HepG2 (cell line): ENCODE data around the gene TMEM120A. TPM values are rescaled to one million over a fixed set of nuclear protein-coding genes. Genes with fewer than 3 reads are reported as not detected.

Experiments
- AHR ChIP-seq: IDR thresholded peaks from 2 replicates; pipeline ENCODE4 v1.6.1; 2018; ENCODE audit warnings: missing genetic modification reagents, missing compliant biosample characterization
- ARHGAP35 ChIP-seq: sonication (generic); formaldehyde crosslinking; IDR thresholded peaks from 2 replicates; pipeline ENCODE4 v1.9.0; 2022; ENCODE audit warnings: mild to moderate bottlenecking, inconsistent platforms, moderate library complexity, missing genetic modification reagents, borderline replicate concordance
- ASH2L ChIP-seq: fragments of 300-600, 200-600 bp; sonication (generic); IDR thresholded peaks from 2 replicates; pipeline ENCODE4 v1.7.0; 2017; ENCODE audit warnings: low read depth, mild to moderate bottlenecking, moderate library complexity, mixed read lengths, low read length; ENCODE audit not compliant: insufficient read length
- CEBPB ChIP-seq: IDR thresholded peaks from 2 replicates; pipeline ENCODE4 v1.6.1; 2011; ENCODE audit warnings: low read depth, low read length, improper control_type of control experiment, borderline replicate concordance
- HMG20B ChIP-seq: conservative IDR thresholded peaks from 2 replicates; pipeline ENCODE4 v1.6.1; 2016; ENCODE audit warnings: missing genetic modification reagents, missing compliant biosample characterization
- NAIF1 ChIP-seq: sonication (generic); formaldehyde crosslinking; IDR thresholded peaks from 2 replicates; pipeline ENCODE4 v1.5.0; 2020; ENCODE audit warnings: mild to moderate bottlenecking, missing genetic modification reagents, borderline replicate concordance
- NFATC3 ChIP-seq: sonication (generic); formaldehyde crosslinking; IDR thresholded peaks from 2 replicates; pipeline ENCODE4 v1.5.1; 2020; ENCODE audit warnings: mild to moderate bottlenecking, missing genetic modification reagents
- PAXIP1 ChIP-seq: sonication (generic); formaldehyde crosslinking; conservative IDR thresholded peaks from 2 replicates; pipeline ENCODE4 v1.4.0; 2020; ENCODE audit warnings: mild to moderate bottlenecking, missing genetic modification reagents, moderate library complexity
- PHF5A ChIP-seq: IDR thresholded peaks from one replicate; pipeline ENCODE4 v1.6.1; 2018; ENCODE audit warnings: low read depth, missing genetic modification reagents; ENCODE audit not compliant: unreplicated experiment
- POLR2AphosphoS2 ChIP-seq: IDR thresholded peaks from 2 replicates; pipeline ENCODE4 v1.6.1; 2011; ENCODE audit warnings: low read depth, low read length, improper control_type of control experiment
- RAD51 ChIP-seq: fragments of 450-650 bp; IDR thresholded peaks from 2 replicates; pipeline ENCODE4 v1.6.1; 2016; ENCODE audit warnings: borderline replicate concordance
- REXO4 ChIP-seq: sonication (generic); formaldehyde crosslinking; IDR thresholded peaks from 2 replicates; pipeline ENCODE4 v1.8.0; 2022; ENCODE audit warnings: missing genetic modification reagents, mild to moderate bottlenecking, borderline replicate concordance
- RFX3 ChIP-seq: IDR thresholded peaks from 2 replicates; pipeline ENCODE4 v1.6.1; 2016; ENCODE audit warnings: missing biosample characterization, missing genetic modification reagents
- RFXAP ChIP-seq: sonication (generic); formaldehyde crosslinking; IDR thresholded peaks from 2 replicates; pipeline ENCODE4 v1.4.0; 2020; ENCODE audit warnings: missing genetic modification reagents, borderline replicate concordance
- SPEN ChIP-seq: sonication (generic); formaldehyde crosslinking; IDR thresholded peaks from 2 replicates; pipeline ENCODE4 v1.5.1; 2020; ENCODE audit warnings: low read depth, mild to moderate bottlenecking, missing genetic modification reagents
- TFAP4 ChIP-seq: sonication (generic); IDR thresholded peaks from 2 replicates; pipeline ENCODE4 v1.6.1; 2016; ENCODE audit warnings: low read depth, borderline replicate concordance
- TMF1 ChIP-seq: sonication (generic); formaldehyde crosslinking; IDR thresholded peaks from 2 replicates; pipeline ENCODE4 v1.8.1; 2022; ENCODE audit warnings: low read depth, missing genetic modification reagents
- U2AF2 ChIP-seq: fragments of 200-400 bp; formaldehyde crosslinking; IDR thresholded peaks from 2 replicates; pipeline ENCODE4 v1.6.1; 2017; ENCODE audit warnings: low read depth, mild to moderate bottlenecking, low read length
- WIZ ChIP-seq: sonication (generic); formaldehyde crosslinking; IDR thresholded peaks from 2 replicates; pipeline ENCODE4 v1.5.1; 2020; ENCODE audit warnings: mild to moderate bottlenecking, missing genetic modification reagents
- ZBTB1 ChIP-seq: sonication (generic); formaldehyde crosslinking; IDR thresholded peaks from 2 replicates; pipeline ENCODE4 v1.4.0; 2020; ENCODE audit warnings: missing genetic modification reagents, borderline replicate concordance
- ZBTB7B ChIP-seq: sonication (generic); formaldehyde crosslinking; IDR thresholded peaks from 2 replicates; pipeline ENCODE4 v1.4.0; 2020; ENCODE audit warnings: missing genetic modification reagents
- ZC3H13 ChIP-seq: sonication (generic); formaldehyde crosslinking; IDR thresholded peaks from 2 replicates; pipeline ENCODE4 v1.8.1; 2023; ENCODE audit warnings: mild to moderate bottlenecking, missing genetic modification reagents, moderate library complexity
- ZNF205 ChIP-seq: IDR thresholded peaks from 2 replicates; pipeline ENCODE4 v1.6.1; 2018; ENCODE audit warnings: missing biosample characterization, missing genetic modification reagents
- ZNF224 ChIP-seq: sonication (generic); formaldehyde crosslinking; IDR thresholded peaks from 2 replicates; pipeline ENCODE4 v1.5.0; 2020; ENCODE audit warnings: mild to moderate bottlenecking, missing genetic modification reagents
- ZNF256 ChIP-seq: sonication (generic); formaldehyde crosslinking; conservative IDR thresholded peaks from 2 replicates; pipeline ENCODE4 v1.4.0; 2020; ENCODE audit warnings: missing genetic modification reagents
- ZSCAN29 ChIP-seq: sonication (generic); formaldehyde crosslinking; conservative IDR thresholded peaks from 2 replicates; pipeline ENCODE4 v1.4.0; 2020; ENCODE audit warnings: mild to moderate bottlenecking, missing genetic modification reagents
- polyA plus RNA-seq, 8 experiments: library from polyadenylated mRNA; depleted of rRNA in 3 of 8; stranded (reverse) in 7 of 8; unstranded in 1 of 8; fragments of >200 nt; fragmentation: Illumina TruSeq in 4 of 8; extraction: Trizol in 4 of 8; gene quantifications; 2 replicates each; pipeline versions ENCODE4 v1.2.1 to v1.2.3, GENCODE V29; 2011 to 2016; ENCODE audit warnings: low read depth in 4 of 8, missing spikeins in 1 of 8, mixed read lengths in 1 of 8; ENCODE audit not compliant: insufficient read depth in 1 of 8
- total RNA-seq, 5 experiments: library from RNA; depleted of rRNA; stranded (reverse); fragments of >200 nt; fragmentation: Illumina TruSeq; extraction: Trizol; gene quantifications; 2 replicates each; pipeline ENCODE4 v1.2.3, GENCODE V29; 2016; ENCODE audit warnings: low read depth in 1 of 5

The TMEM120A gene
- total and polyA plus RNA-seq, 2 of the 13 experiments (the other 11 are each of a cell fraction or from before 2014, with no cell fraction given) = 40.3 to 102 TPM

- TF ChIP-seq POLR2AphosphoS2 (no peak), ZNF256 (no peak), CEBPB (no peak), ZBTB1 (CRISPR knock-in tag) (no peak), NFATC3 (no peak), PAXIP1 (CRISPR knock-in tag) (no peak), RFXAP (CRISPR knock-in tag) (no peak), HMG20B (no peak), PHF5A (no peak), WIZ (CRISPR knock-in tag) (no peak), TFAP4 (peak; percentile 90; the same call in 1 of the 2 replicates), ARHGAP35 (CRISPR knock-in tag) (no peak), TMF1 (CRISPR knock-in tag) (no peak), ZSCAN29 (CRISPR knock-in tag) (no peak), AHR (CRISPR knock-in tag) (no peak), NAIF1 (CRISPR knock-in tag) (no peak), REXO4 (CRISPR knock-in tag) (no peak), ZNF224 (CRISPR knock-in tag) (no peak), ZNF205 (CRISPR knock-in tag) (no peak), ZBTB7B (peak; percentile 54; the same call in 1 of the 2 replicates), U2AF2 (no peak), RAD51 (no peak), SPEN (CRISPR knock-in tag) (0 out of 2 replicates have a peak, but pooled peaks have one; percentile 52), ASH2L (no peak), ZC3H13 (no peak), RFX3 (CRISPR knock-in tag) (no peak)
These were observed 25.8 kb upstream of the TMEM120A start (continued) for GRCh38 chr7:76020031-76020714.
